Astrocyte (in vitro differentiated cells and primary cell): ENCODE data around the gene PMF1.

Experiments used
- CTCF ChIP-seq: IDR thresholded peaks from 2 replicates; pipeline ENCODE4 v1.5.1; 2011; ENCODE audit warnings: low read depth, mild to moderate bottlenecking, inconsistent platforms, low read length, moderate library complexity; ENCODE audit not compliant: insufficient read depth
- EZH2 ChIP-seq: IDR thresholded peaks from 2 replicates; pipeline ENCODE4 v1.6.1; 2012; ENCODE audit warnings: mild to moderate bottlenecking, low read length, inconsistent platforms; ENCODE audit not compliant: insufficient read depth

DNA sequence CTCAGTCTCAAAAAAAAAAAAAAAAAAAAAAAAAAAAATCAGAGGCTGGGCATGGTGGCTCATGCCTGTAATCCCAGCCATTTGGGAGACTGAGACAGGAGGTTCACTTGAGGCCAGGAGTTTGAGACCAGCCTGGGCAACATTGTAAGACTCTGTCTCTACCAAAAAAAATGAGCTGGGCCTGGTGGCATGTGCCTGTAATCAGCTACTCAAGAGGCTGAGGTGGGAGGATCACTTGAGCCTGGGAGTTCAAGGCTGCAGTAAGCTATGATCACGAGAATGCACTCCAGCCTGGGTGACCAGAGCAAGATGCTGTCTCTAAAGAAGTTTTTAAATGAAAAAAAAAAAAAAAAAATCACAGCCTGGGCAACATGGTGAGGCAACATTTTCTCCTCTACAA is 49.1 kb upstream of the PMF1 start:
- TF ChIP-seq CTCF (no peak), EZH2 (no peak)
